HG03457 (cell line): ENCODE results near the gene EBF4.

Experiments used
- ATAC-seq: cut with Tn5 transposase; IDR thresholded peaks from one replicate; pipeline ENCODE4 v1.9.1; 2021; ENCODE audit warnings: moderate number of reproducible peaks; ENCODE audit not compliant: unreplicated experiment

Gene EBF4

DNA sequence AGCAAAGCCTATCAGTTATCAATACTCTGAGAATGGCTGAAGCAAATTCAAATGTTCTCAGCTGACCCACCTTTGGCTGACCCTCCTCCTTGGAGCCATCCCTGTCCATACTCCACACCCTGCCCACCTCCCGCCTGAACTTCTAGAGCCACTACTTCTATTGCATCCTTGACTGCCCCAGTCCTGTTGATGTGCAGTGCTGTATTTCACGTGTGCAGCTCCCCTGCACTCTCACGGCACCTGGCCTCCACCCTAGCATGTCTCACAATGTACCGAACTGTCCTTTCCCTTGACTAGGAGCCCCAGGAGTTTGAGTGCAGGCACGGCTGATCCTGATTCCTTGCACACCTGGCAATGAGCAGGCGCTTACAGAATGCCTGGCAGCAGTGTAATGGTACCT lies 100.9 kb downstream of the EBF4 start:
- no peak for ATAC-seq

GRCh38 chr20:2794202-2794748 lies 101.7 kb downstream of the EBF4 start:
- no peak for ATAC-seq

DNA sequence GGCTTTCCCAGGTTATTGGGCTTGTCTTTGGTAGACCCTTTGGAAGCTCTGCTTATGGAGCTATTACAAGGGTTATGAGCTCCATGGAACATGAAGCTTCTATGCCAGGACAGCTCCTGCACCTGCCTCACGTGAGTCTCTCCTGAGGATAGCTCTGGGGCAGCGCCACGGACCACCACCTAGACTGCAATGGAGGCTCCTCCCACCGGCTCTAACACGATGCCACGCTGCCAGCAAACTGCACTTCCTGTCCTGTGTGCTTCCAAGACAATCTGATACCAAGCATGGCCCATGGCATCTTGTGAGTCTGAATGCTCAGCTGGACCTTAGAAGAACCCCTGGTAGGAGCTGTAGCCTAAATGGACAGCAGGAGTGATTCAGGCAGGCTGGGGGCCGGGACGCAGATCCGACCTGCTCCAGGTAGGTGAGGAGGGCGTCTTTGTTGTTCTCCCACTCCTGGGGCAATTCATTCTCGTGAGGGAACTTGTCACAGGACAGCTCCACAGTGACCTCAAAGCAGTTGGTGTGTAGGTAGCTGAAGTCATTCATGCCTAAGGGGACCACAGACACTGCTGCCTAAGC lies 102.4 kb downstream of the EBF4 start:
- no peak for ATAC-seq

- ATAC-seq: no peak
These were observed 102.9 kb downstream of the EBF4 start for GRCh38 chr20:2795451-2795850.

- ATAC-seq: no peak
These were observed 103.6 kb downstream of the EBF4 start for GRCh38 chr20:2796011-2796660.

DNA sequence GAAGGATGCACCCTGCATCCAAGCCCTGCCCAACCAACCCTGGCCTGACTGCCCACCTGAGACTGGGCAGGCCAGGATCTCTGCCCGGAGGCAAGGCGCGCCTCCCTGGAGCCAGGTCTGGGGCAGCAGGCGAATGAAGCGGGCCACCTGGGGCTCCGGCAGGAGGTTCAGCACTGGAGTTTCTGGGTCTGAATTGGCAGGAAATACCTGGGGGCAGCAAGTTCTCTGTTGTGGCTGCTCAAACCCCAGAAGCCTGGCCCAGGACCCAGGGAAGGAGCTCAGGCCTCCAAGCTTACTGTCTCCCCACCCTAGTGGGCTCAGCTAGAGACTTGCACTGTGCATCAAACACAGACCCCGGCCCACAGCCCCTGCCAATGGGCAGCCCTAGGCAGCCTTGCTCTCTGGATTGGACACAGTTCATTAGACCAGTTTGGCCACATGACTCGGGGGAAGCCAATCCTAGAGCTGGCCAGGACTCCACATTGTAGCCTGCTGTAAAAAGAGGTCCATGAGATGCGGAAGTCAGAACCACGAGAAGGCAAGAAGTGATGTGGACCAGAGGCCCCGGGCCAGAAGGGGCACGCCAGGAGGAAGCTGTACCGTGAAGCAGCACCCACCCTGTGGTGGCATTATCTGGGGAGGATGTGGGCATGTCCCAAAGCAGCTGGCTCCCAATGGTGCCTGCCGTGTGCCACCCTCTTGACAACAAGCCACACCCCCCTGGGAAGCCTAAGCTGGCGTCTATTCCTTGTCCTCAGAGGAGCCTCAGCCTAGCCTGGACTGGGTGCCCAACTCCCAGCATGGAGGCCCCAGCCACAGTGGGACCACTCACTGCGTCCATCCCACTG lies 104.8 kb downstream of the EBF4 start:
- no peak for ATAC-seq

GRCh38 chr20:2798095-2798805 lies 105.7 kb downstream of the EBF4 start:
- no peak for ATAC-seq

DNA sequence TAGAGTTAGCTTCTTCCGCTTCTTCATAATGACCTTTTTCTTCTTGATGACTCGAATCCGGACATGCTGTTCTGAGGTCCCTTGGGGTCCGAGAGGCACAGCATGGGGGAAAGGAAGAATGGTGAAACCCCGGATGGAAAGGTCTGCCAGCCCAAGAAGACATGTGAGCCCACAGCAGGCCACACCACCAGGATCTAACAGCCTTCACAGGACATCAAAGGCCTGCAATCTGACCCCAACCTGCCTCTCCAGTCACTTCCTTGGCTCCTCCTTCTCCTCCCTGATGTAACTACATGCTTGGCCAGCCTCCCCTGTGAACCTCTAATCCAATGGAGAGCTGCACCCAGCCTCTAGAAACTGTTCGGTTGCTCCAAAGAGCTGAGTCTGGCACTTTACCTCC lies 106.2 kb downstream of the EBF4 start:
- no peak for ATAC-seq

GRCh38 chr20:2799271-2799670 lies 106.7 kb downstream of the EBF4 start:
- no peak for ATAC-seq

- ATAC-seq: no peak
These were observed 107.3 kb downstream of the EBF4 start for GRCh38 chr20:2799688-2800520.

GRCh38 chr20:2800521-2801285 lies 108.1 kb downstream of the EBF4 start, which contains the start of gene CPXM1:
Gene CPXM1 (minus strand): TSS chr20:2800627. CDS start chr20:2800572, 55 bp downstream.
- ATAC-seq: no peak

- ATAC-seq: no peak
These were observed 108.7 kb downstream of the EBF4 start for GRCh38 chr20:2801286-2801728.

DNA sequence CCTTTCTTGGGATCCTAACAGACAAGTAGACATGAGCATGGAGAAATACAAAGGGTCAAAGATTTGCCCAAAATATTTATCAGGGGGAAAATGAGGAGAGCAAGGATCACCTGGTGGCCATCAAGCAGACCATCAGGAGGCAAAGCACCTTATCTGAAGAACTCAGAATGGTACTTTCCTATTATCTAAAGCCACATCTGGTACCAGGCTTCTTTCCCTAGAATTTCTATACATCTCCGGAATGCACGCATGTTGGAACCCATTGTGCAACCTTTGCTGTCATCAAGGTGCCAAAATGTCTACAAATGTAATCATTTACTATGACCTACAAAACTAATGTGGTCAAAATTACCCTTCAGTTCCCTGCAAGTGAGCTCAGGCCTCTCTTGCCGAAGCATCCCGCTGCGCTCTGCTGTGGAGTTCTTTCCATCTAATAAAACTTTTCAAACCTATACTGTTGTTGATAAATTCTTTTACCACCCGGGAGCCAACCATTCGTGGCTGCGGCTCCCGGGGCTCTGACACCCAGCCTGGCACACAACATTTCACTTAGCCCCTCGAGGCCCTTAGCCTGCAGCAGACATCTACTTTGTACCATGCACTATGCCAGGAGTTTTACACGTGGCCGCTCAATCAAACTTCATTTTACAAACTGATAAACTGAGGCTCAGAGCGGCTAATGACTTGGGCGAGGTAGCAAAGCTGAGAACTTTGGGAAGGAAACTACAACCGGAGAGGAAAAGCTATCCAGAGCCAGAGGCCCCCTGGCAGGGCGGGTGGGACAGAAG lies 111.7 kb downstream of the EBF4 start:
- ATAC-seq: no peak

DNA sequence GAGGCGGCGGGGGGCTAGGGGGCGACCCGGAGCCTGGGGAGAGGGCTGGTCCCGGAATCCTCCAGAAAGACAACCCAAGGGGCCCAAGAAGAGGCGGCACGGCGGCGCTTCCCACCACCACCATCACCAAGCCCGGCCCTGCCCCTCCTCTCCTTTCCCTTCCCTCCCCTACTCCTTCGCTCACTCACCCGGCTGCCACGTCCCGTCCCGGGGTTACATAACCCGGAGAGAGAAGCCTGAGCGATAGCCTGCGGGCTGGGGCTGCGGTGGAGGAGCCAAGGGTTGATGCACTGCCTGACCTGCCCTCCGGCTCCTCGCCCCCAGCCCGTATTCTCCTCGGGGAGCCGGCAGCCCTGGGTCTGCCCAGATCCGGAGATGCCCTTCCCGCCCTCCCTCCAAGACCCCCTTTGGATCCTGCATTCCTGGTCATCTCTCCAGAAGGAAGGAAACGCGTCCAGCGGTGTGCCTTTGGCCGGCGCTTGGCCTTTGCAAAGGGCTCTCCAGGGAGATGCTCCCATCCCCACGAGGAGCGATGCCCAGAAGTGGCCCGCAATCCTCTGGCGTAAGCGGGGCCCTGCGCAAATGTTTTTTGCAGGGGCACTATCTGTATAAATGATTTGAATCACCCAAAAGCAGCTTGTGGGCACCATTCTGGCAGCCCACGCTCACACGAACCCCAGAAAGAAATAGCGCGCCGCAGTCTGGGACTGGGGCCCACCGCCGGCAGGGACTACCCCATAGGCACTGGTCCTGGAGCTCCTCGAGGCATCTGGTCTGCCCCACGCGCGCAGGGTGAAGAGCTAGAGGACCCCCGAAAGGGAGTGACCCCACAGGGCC lies 112.5 kb downstream of the EBF4 start:
- no peak for ATAC-seq

DNA sequence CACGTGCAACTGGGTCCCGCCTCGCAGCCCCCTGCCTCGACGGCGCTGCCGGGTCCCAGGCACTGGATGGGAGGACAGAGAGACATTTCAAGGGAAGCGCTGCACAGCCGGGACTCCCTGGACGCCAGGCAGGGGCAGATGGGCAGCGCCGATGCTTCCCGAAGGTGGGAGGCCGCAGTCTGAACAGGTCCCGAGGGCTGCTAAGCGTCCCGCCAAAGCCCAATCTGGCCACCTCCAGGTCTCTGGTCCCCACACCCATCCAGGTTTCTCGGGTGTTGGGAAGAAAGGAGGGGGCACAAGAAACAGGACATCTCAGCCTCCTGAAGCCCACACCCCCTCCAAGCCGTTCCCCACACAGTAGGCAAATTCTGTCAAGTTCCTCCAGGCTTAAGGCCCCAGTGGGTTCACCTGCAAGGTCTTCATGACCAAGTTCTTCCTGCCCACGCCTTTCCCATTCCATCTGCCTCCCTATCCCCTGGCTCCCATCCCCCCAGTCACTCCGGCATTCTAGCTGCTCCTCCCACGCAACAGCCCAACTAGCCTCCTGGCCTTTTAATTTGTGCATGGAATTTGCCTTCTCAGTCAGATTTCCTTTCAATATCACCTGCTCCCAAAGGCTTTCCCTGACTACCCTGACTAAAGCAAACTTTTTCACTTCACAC lies 113.2 kb downstream of the EBF4 start:
- no peak for ATAC-seq

DNA sequence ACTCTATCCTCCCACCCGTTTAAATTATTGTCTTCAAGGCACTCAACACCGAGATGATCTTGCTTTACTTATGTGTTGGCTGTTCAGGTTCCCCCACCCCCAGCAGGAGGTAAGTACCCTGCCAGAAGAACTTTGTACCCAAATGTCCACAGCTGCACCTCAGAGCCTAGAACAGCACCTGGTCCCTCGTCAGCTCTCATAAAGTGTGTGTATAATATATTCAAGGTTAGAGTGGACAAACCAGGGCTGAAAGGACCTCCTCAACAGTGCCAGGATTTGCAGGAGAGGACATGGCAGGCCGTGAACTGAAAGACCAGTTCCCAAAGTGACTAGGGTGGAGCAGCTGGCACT lies 113.7 kb downstream of the EBF4 start:
- ATAC-seq: no peak

- ATAC-seq: no peak
These were observed 114.4 kb downstream of the EBF4 start for GRCh38 chr20:2807019-2807418.
